ENCODE measurements around the gene TNRC6C.
"Not testable (repeated sequence)": the region's sequence is repeated elsewhere in the genome, so short reads cannot be mapped to it uniquely, and the experiment has no call there.

TNRC6C gene

GRCh38 chr17:78137392-78138203 lies 179.1 kb downstream of the TNRC6C start:
- peak; percentile 48 for TF ChIP-seq CTCF (IDR thresholded peaks at IDR 0.05; ENCODE audit: insufficient read depth, low read depth, low read length, missing control alignments)
- no peak for DNase-seq (ENCODE audit: low read depth)
- H3K4me3 ChIP-seq (ENCODE audit: low read length): no peak overlapping the region

GRCh38 chr17:78138204-78139060 lies 179.9 kb downstream of the TNRC6C start:
- DNase-seq (ENCODE audit: low read depth): no peak
- TF ChIP-seq CTCF (IDR thresholded peaks at IDR 0.05; ENCODE audit: insufficient read depth, low read depth, low read length, missing control alignments): no peak
- H3K4me3 ChIP-seq (ENCODE audit: low read length): no peak overlapping the region

- not testable (repeated sequence) for DNase-seq (ENCODE audit: low read depth)
Measured at GRCh38 chr17:78139861-78140168, 181.3 kb downstream of the TNRC6C start.

GRCh38 chr17:78140169-78141051 lies 181.9 kb downstream of the TNRC6C start:
- no peak for TF ChIP-seq CTCF (IDR thresholded peaks at IDR 0.05; ENCODE audit: insufficient read depth, low read depth, low read length, missing control alignments)
- H3K4me3 ChIP-seq (ENCODE audit: low read length): peak overlapping the region; percentile 27
- peak; percentile 97 for DNase-seq (ENCODE audit: low read depth)

More at GRCh38 chr17:78139861-78140168, 181.3 kb downstream of the TNRC6C start:
- H3K4me3 ChIP-seq (ENCODE audit: low read length): not testable (repeated sequence)

- TF ChIP-seq CTCF (IDR thresholded peaks at IDR 0.05; ENCODE audit: insufficient read depth, low read depth, low read length, missing control alignments): no peak
- DNase-seq (ENCODE audit: low read depth): peak; percentile 49
- no peak overlapping the region for H3K4me3 ChIP-seq (ENCODE audit: low read length)
Measured at GRCh38 chr17:78141437-78142118, 183.1 kb downstream of the TNRC6C start.

- TF ChIP-seq CTCF (IDR thresholded peaks at IDR 0.05; ENCODE audit: insufficient read depth, low read depth, low read length, missing control alignments): no peak
- no peak overlapping the region for H3K4me3 ChIP-seq (ENCODE audit: low read length)
- peak; percentile 99 for DNase-seq (ENCODE audit: low read depth)
Measured at GRCh38 chr17:78142119-78142861, 183.8 kb downstream of the TNRC6C start.
